ENCODE results near the gene SRD5A1.
A peak's percentile ranks its signal among the peaks of the same experiment; 100 is the strongest.

The SRD5A1 gene

GRCh38 chr5:6683241-6683640 is 50.0 kb downstream of the SRD5A1 start:
- Histone ChIP-seq H3K4ac (ENCODE audit: low read length) (no peak overlapping the region), H2AFZ (ENCODE audit: low read length) (no peak overlapping the region), H2BK15ac (ENCODE audit: low read length) (no peak overlapping the region), H4K8ac (ENCODE audit: low read depth, low read length) (no peak overlapping the region), H2BK12ac (ENCODE audit: low read length) (no peak overlapping the region), H3K9me3 (replicated peaks in 1 of 2; ENCODE audit: control insufficient read depth in 2 of 2, insufficient read depth in 1 of 2, low read depth in 1 of 2, low read length in 2 of 2) (peaks cover 0 to 6% of the 10 kb centered on the region in 2 donors), H4K91ac (ENCODE audit: low read depth, low read length, poor library complexity) (no peak overlapping the region), H3K9ac (ENCODE audit: low read depth, low read length, poor library complexity) (no peak overlapping the region), H3K36me3 (replicated peaks in 1 of 2; ENCODE audit: control insufficient read depth in 2 of 2, insufficient read depth in 2 of 2, low read length in 2 of 2) (no peaks in the 10 kb centered on the region), H3K14ac (ENCODE audit: low read length) (no peak overlapping the region), H2AK5ac (ENCODE audit: low read depth, low read length) (no peak overlapping the region), H3K79me1 (ENCODE audit: low read depth, low read length) (no peaks in the 10 kb centered on the region), H3K23ac (ENCODE audit: low read depth, low read length, poor library complexity) (no peak overlapping the region), H3K4me1 (ENCODE audit: control insufficient read depth in 2 of 2, insufficient read depth in 1 of 2, low read depth in 1 of 2, low read length in 2 of 2) (peaks cover 3% of the 10 kb centered on the region in 2 donors), H3K4me3 (ENCODE audit: low read length in 2 of 2) (peak overlapping the region in 1 of 2 donors; percentile 22), H2BK5ac (ENCODE audit: low read length) (no peak overlapping the region), H3K18ac (ENCODE audit: low read length) (no peak overlapping the region), H3K4me2 (ENCODE audit: insufficient read depth, low read length, poor library complexity, severe bottlenecking) (no peak overlapping the region), H3K27ac (replicated peaks; ENCODE audit: low read length) (no peak overlapping the region), H2BK120ac (ENCODE audit: low read depth, low read length) (no peak overlapping the region), H3K27me3 (ENCODE audit: control insufficient read depth in 3 of 3, insufficient read depth in 3 of 3, low read depth in 1 of 3, low read length in 3 of 3) (peaks cover 0 to 13% (median 3%) of the 10 kb centered on the region in 3 experiments)
- no CpG with 5 or more reads among the region's 8 CpGs for WGBS, 2 donors (ENCODE audit: extremely low coverage in 2 of 2, insufficient read length in 2 of 2, insufficient replicate concordance in 1 of 2)
- no peak for DNase-seq (ENCODE audit: low spot score)

DNA sequence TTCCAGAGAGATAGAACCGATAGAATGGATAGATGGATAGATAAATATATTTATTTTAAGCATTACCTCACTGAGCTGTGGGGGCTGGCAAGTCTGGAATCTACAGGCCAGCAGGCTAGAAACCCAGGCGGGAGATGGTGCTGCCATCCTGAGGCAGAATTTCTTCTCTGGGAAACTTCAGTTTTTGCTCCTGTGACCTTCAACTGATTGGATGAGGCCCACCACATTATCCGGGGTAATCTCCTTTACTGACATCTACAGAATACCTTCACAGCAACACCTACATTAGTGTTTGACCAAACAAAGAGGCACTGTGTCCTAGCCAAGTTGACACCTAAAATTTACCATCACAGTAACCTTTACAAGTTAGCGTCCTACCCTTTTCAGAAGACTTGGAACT is 50.8 kb downstream of the SRD5A1 start:
- H3K9me3 ChIP-seq (replicated peaks in 1 of 2; ENCODE audit: control insufficient read depth in 2 of 2, insufficient read depth in 1 of 2, low read depth in 1 of 2, low read length in 2 of 2), result peaks cover 0 to 6% of the 10 kb centered on the region in 2 donors
- peaks cover 3% of the 10 kb centered on the region in 2 donors for H3K4me1 ChIP-seq (ENCODE audit: control insufficient read depth in 2 of 2, insufficient read depth in 1 of 2, low read depth in 1 of 2, low read length in 2 of 2)
- DNase-seq (ENCODE audit: low spot score), result no peak
- H3K9ac ChIP-seq (ENCODE audit: low read depth, low read length, poor library complexity), result no peak overlapping the region
- H4K91ac ChIP-seq (ENCODE audit: low read depth, low read length, poor library complexity), result no peak overlapping the region
- H4K8ac ChIP-seq (ENCODE audit: low read depth, low read length), result no peak overlapping the region
- H2BK15ac ChIP-seq (ENCODE audit: low read length), result no peak overlapping the region
- H2BK120ac ChIP-seq (ENCODE audit: low read depth, low read length), result no peak overlapping the region
- no peak overlapping the region for H3K4me3 ChIP-seq (ENCODE audit: low read length in 2 of 2)
- H2BK5ac ChIP-seq (ENCODE audit: low read length), result no peak overlapping the region
- H3K79me1 ChIP-seq (ENCODE audit: low read depth, low read length), result no peaks in the 10 kb centered on the region
- H3K23ac ChIP-seq (ENCODE audit: low read depth, low read length, poor library complexity), result no peak overlapping the region
- no peak overlapping the region for H2AK5ac ChIP-seq (ENCODE audit: low read depth, low read length)
- no peak overlapping the region for H3K27ac ChIP-seq (replicated peaks; ENCODE audit: low read length)
- peaks cover 0 to 13% (median 4%) of the 10 kb centered on the region in 3 experiments for H3K27me3 ChIP-seq (ENCODE audit: control insufficient read depth in 3 of 3, insufficient read depth in 3 of 3, low read depth in 1 of 3, low read length in 3 of 3)
- no peak overlapping the region for H2AFZ ChIP-seq (ENCODE audit: low read length)
- no peak overlapping the region for H3K14ac ChIP-seq (ENCODE audit: low read length)
- H3K18ac ChIP-seq (ENCODE audit: low read length), result no peak overlapping the region
- no peaks in the 10 kb centered on the region for H3K36me3 ChIP-seq (replicated peaks in 1 of 2; ENCODE audit: control insufficient read depth in 2 of 2, insufficient read depth in 2 of 2, low read length in 2 of 2)
- H3K4me2 ChIP-seq (ENCODE audit: insufficient read depth, low read length, poor library complexity, severe bottlenecking), result no peak overlapping the region
- WGBS, 2 donors (ENCODE audit: extremely low coverage in 2 of 2, insufficient read length in 2 of 2, insufficient replicate concordance in 1 of 2), result no CpG with 5 or more reads among the region's 4 CpGs
- H3K4ac ChIP-seq (ENCODE audit: low read length), result no peak overlapping the region
- H2BK12ac ChIP-seq (ENCODE audit: low read length), result no peak overlapping the region

DNA sequence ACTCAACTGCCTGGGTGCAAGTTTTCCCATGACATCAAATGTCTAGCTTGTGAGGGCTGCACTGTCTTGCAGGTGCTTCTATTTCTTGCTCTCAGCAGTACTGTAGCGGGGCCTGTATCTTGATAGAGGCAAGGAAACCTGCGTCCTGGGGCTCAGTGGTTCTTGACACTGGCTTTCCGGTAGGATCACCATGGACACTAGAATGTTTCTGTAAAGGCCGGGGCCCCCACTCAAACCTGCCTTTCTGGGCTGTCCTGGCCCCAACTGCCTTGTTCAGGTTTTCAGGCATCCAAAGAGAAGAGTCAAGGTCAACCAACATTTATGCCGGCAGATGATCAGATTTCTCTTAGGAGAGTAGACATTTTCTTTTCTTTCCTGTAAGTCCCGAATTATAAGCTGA is 53.3 kb downstream of the SRD5A1 start:
- H3K4me3 ChIP-seq (ENCODE audit: low read length in 2 of 2), result peak overlapping the region in 1 of 2 donors; percentile 50
- no peak overlapping the region for H2AK5ac ChIP-seq (ENCODE audit: low read depth, low read length)
- H3K27me3 ChIP-seq (ENCODE audit: control insufficient read depth in 3 of 3, insufficient read depth in 3 of 3, low read depth in 1 of 3, low read length in 3 of 3), result peaks cover 0 to 11% (median 4%) of the 10 kb centered on the region in 3 experiments
- H2AFZ ChIP-seq (ENCODE audit: low read length), result peak overlapping the region; percentile 85
- H3K9ac ChIP-seq (ENCODE audit: low read depth, low read length, poor library complexity), result no peak overlapping the region
- no peak overlapping the region for H3K18ac ChIP-seq (ENCODE audit: low read length)
- peaks cover 3% of the 10 kb centered on the region in 2 donors for H3K4me1 ChIP-seq (ENCODE audit: control insufficient read depth in 2 of 2, insufficient read depth in 1 of 2, low read depth in 1 of 2, low read length in 2 of 2)
- no peak overlapping the region for H3K14ac ChIP-seq (ENCODE audit: low read length)
- no peak overlapping the region for H3K4ac ChIP-seq (ENCODE audit: low read length)
- H2BK15ac ChIP-seq (ENCODE audit: low read length), result no peak overlapping the region
- no peak overlapping the region for H3K23ac ChIP-seq (ENCODE audit: low read depth, low read length, poor library complexity)
- H3K4me2 ChIP-seq (ENCODE audit: insufficient read depth, low read length, poor library complexity, severe bottlenecking), result no peak overlapping the region
- no peak overlapping the region for H4K8ac ChIP-seq (ENCODE audit: low read depth, low read length)
- no CpG with 5 or more reads among the region's 6 CpGs for WGBS, 2 donors (ENCODE audit: extremely low coverage in 2 of 2, insufficient read length in 2 of 2, insufficient replicate concordance in 1 of 2)
- H2BK120ac ChIP-seq (ENCODE audit: low read depth, low read length), result no peak overlapping the region
- no peaks in the 10 kb centered on the region for H3K79me1 ChIP-seq (ENCODE audit: low read depth, low read length)
- no peak overlapping the region for H3K27ac ChIP-seq (replicated peaks; ENCODE audit: low read length)
- H2BK12ac ChIP-seq (ENCODE audit: low read length), result no peak overlapping the region
- H2BK5ac ChIP-seq (ENCODE audit: low read length), result no peak overlapping the region
- DNase-seq (ENCODE audit: low spot score), result no peak
- H3K36me3 ChIP-seq (replicated peaks in 1 of 2; ENCODE audit: control insufficient read depth in 2 of 2, insufficient read depth in 2 of 2, low read length in 2 of 2), result no peaks in the 10 kb centered on the region
- H4K91ac ChIP-seq (ENCODE audit: low read depth, low read length, poor library complexity), result no peak overlapping the region
- H3K9me3 ChIP-seq (replicated peaks in 1 of 2; ENCODE audit: control insufficient read depth in 2 of 2, insufficient read depth in 1 of 2, low read depth in 1 of 2, low read length in 2 of 2), result peaks cover 0 to 6% of the 10 kb centered on the region in 2 donors

DNA sequence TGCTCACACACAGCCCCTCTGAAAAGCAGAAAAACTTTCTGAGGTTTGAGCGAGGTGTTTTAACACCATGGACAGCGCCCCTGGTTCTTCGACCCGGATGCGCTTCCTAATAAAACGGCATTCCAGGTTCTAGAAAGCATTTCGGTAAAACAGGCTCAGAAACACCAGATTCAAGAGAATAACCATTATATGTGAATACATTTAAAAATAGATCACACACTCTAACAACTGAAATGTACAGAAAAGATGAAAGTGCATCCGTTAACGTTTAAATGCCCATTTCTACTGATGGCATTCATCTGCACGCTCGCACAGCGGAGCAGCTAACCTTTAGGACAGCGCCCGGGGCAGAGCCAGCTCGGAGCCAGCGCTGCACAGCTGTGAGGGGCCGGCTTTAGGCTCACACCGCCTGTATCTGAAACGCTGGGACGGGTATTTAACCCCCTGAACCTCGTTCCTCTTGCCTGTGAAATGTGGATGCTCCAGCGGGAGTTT is 53.7 kb downstream of the SRD5A1 start:
- no peak overlapping the region for H2BK120ac ChIP-seq (ENCODE audit: low read depth, low read length)
- H3K18ac ChIP-seq (ENCODE audit: low read length), result no peak overlapping the region
- peaks cover 3% of the 10 kb centered on the region in 2 donors for H3K4me1 ChIP-seq (ENCODE audit: control insufficient read depth in 2 of 2, insufficient read depth in 1 of 2, low read depth in 1 of 2, low read length in 2 of 2)
- peak; percentile 69 for DNase-seq (ENCODE audit: low spot score)
- peak overlapping the region; percentile 37 for H3K4me2 ChIP-seq (ENCODE audit: insufficient read depth, low read length, poor library complexity, severe bottlenecking)
- H3K27ac ChIP-seq (replicated peaks; ENCODE audit: low read length), result no peak overlapping the region
- H3K14ac ChIP-seq (ENCODE audit: low read length), result no peak overlapping the region
- peak overlapping the region; percentile 85 for H2AFZ ChIP-seq (ENCODE audit: low read length)
- H3K4me3 ChIP-seq (ENCODE audit: low read length in 2 of 2), result peak overlapping the region; percentile 50 to 53
- H3K36me3 ChIP-seq (replicated peaks in 1 of 2; ENCODE audit: control insufficient read depth in 2 of 2, insufficient read depth in 2 of 2, low read length in 2 of 2), result no peaks in the 10 kb centered on the region
- no peak overlapping the region for H3K9ac ChIP-seq (ENCODE audit: low read depth, low read length, poor library complexity)
- no peaks in the 10 kb centered on the region for H3K79me1 ChIP-seq (ENCODE audit: low read depth, low read length)
- H2AK5ac ChIP-seq (ENCODE audit: low read depth, low read length), result no peak overlapping the region
- H3K9me3 ChIP-seq (replicated peaks in 1 of 2; ENCODE audit: control insufficient read depth in 2 of 2, insufficient read depth in 1 of 2, low read depth in 1 of 2, low read length in 2 of 2), result peaks cover 0 to 4% of the 10 kb centered on the region in 2 donors
- peaks cover 0 to 11% (median 5%) of the 10 kb centered on the region in 3 experiments for H3K27me3 ChIP-seq (ENCODE audit: control insufficient read depth in 3 of 3, insufficient read depth in 3 of 3, low read depth in 1 of 3, low read length in 3 of 3)
- H2BK5ac ChIP-seq (ENCODE audit: low read length), result no peak overlapping the region
- H3K4ac ChIP-seq (ENCODE audit: low read length), result no peak overlapping the region
- H2BK12ac ChIP-seq (ENCODE audit: low read length), result no peak overlapping the region
- WGBS, 2 donors (ENCODE audit: extremely low coverage in 2 of 2, insufficient read length in 2 of 2, insufficient replicate concordance in 1 of 2), result no CpG with 5 or more reads among the region's 22 CpGs
- no peak overlapping the region for H4K91ac ChIP-seq (ENCODE audit: low read depth, low read length, poor library complexity)
- no peak overlapping the region for H3K23ac ChIP-seq (ENCODE audit: low read depth, low read length, poor library complexity)
- H2BK15ac ChIP-seq (ENCODE audit: low read length), result no peak overlapping the region
- H4K8ac ChIP-seq (ENCODE audit: low read depth, low read length), result no peak overlapping the region
